ENCODE results near the gene FOXK1.

- TF ChIP-seq ZNF24 (IDR thresholded peaks at IDR 0.05) (no peak), EP300 (IDR thresholded peaks at IDR 0.05; ENCODE audit: low read depth in 2 of 2, low read length in 2 of 2) (no peak), EP300 (CRISPR knock-in tag; IDR thresholded peaks at IDR 0.05; ENCODE audit: borderline replicate concordance) (no peak), SIN3A (IDR thresholded peaks at IDR 0.05; ENCODE audit: borderline replicate concordance, low read depth, low read length) (no peak), ZNF253 (CRISPR knock-in tag; IDR thresholded peaks at IDR 0.05; ENCODE audit: borderline replicate concordance) (no peak), POLR2A (IDR thresholded peaks at IDR 0.05; ENCODE audit: insufficient read depth in 1 of 2, low read depth in 2 of 2, low read length in 2 of 2) (no peak), FOSL1 (CRISPR knock-in tag; IDR thresholded peaks at IDR 0.05; ENCODE audit: borderline replicate concordance) (no peak), CTCF (CRISPR knock-in tag; IDR thresholded peaks at IDR 0.05) (no peak), HMG20A (CRISPR knock-in tag; IDR thresholded peaks at IDR 0.05; ENCODE audit: borderline replicate concordance) (no peak), ZBTB42 (CRISPR knock-in tag; IDR thresholded peaks at IDR 0.05) (no peak), RNF2 (conservative IDR thresholded peaks at IDR 0.05; ENCODE audit: low read depth) (no peak)
Observed at GRCh38 chr7:4707980-4708411, 25.9 kb downstream of the FOXK1 start.

Measured in HepG2 (cell line).